Erythroblast (primary cell): ENCODE results near the gene DTX4.

Source experiments
- GATA1 ChIP-seq: IDR thresholded peaks from 2 replicates; pipeline ENCODE4 v1.6.1; 2011; ENCODE audit warnings: low read depth, mild to moderate bottlenecking, control low read depth, low read length, moderate library complexity
- POLR2A ChIP-seq: IDR thresholded peaks from 2 replicates; pipeline ENCODE4 v1.6.1; 2011; ENCODE audit warnings: mild to moderate bottlenecking, low read length

GRCh38 chr11:59179121-59179520 lies 7.2 kb downstream of the DTX4 start:
- TF ChIP-seq POLR2A (no peak), GATA1 (no peak)
